AG08396 (cell line): ENCODE measurements around the gene UCN.
"Not testable (repeated sequence)": the region's sequence is repeated elsewhere in the genome, so short reads cannot be mapped to it uniquely, and the experiment has no call there.

ENCODE experiments used
- DNase-seq: peaks from one replicate; pipeline ENCODE4 v3.0.0; 2012; ENCODE audit warnings: low spot score, mixed read lengths

The UCN gene

DNA sequence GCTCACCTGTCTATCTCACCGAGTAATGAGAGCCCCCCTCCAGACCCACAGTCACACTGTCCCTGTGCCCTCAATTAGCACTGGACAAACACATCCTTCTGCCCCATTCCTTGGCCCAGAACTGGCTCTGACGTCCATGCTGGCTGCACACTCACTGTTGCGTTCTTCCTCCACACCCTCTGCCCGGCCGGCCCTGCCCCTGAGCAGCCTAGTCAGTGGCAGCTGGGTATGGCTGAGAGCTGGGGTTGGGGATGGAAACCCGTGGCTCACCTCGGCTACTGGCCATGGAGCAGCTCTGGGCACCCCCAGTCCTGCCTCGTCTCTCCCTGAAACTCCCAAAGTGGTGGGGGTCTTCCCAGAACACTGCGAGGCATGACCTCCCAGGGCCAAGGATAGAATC is 6.5 kb upstream of the UCN start:
- DNase-seq = no peak

DNA sequence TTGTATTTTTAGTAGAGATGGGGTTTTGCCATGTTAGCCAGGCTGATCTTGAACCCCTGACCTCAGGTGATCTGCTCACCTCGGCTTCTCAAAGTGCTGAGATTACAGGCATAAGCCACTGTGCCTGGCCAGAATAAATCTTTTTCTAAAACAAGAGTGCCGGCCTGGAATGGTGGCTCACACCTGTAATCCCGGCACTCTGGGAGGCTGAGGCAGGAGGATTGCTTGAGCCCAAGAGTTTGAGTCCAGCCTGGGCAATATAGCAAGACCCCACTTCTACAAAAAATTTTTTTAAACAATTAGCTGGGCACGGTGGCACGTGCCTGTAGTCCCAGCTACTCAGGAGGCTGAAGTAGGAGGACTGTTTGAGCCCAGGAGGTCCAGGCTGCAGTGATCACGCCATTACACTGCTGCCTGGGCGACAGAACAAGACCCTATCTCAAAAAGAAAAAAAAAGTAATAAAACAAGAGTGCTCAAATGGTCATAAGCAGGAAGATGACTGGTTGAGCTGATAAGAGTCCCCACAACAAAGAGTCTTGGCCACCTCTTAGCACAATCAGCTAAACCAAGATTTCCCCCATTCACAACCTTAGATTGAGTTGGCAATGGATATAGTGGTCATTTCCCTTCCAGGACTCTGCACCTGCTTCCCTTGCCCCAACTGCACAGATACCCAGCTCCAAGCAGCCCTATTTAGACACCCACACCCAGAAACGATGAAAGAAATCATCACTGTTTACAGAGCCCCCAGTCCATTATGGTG is 5.8 kb upstream of the UCN start:
- no peak for DNase-seq

DNA sequence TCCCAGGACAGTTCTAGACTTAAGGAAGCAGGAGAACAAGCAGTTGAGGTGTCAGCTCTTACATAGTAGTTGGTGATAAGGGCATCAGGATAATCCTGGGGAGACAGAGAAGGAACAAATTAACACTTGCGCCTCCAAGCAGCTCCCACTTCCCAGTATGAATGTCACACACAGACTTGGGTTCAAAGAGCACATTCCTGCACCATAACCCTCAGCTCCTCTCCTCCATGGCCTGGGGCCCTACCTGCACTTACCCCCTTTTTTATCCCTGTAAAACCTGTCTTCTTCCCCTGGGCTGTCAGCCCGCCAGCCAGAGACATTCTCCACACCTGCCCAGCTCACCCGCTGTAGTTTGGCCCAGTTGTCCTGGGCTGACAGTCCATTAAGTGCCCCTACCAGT is 3.9 kb upstream of the UCN start:
- DNase-seq = no peak

GRCh38 chr2:27309651-27310050 is 1.4 kb upstream of the UCN start:
- no peak for DNase-seq

- DNase-seq = peak; percentile 29
Measured at GRCh38 chr2:27307545-27308358, 493 bp downstream of the UCN start.

GRCh38 chr2:27307287-27307544 is 1.0 kb downstream of the UCN start:
- no peak for DNase-seq

GRCh38 chr2:27306573-27307286 is 1.5 kb downstream of the UCN start:
- peak; percentile 25 for DNase-seq

- no peak for DNase-seq
Measured at GRCh38 chr2:27306136-27306535, 2.1 kb downstream of the UCN start.

DNA sequence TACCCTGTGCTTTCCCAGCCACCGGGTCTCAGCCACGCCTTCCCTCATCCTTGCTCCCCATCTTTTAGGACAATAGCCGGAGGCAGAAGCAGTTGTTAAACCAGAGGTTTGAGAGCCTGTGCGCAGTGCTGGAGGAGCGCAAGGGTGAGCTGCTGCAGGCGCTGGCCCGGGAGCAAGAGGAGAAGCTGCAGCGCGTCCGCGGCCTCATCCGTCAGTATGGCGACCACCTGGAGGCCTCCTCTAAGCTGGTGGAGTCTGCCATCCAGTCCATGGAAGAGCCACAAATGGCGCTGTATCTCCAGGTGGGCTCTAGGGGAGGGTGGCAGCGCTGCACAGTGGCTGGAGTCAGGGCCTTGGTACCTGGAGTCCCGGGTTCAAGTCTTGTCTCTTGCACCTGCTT is 2.7 kb downstream of the UCN start:
- DNase-seq = no peak

GRCh38 chr2:27304488-27305240 is 3.6 kb downstream of the UCN start:
- no peak for DNase-seq

DNA sequence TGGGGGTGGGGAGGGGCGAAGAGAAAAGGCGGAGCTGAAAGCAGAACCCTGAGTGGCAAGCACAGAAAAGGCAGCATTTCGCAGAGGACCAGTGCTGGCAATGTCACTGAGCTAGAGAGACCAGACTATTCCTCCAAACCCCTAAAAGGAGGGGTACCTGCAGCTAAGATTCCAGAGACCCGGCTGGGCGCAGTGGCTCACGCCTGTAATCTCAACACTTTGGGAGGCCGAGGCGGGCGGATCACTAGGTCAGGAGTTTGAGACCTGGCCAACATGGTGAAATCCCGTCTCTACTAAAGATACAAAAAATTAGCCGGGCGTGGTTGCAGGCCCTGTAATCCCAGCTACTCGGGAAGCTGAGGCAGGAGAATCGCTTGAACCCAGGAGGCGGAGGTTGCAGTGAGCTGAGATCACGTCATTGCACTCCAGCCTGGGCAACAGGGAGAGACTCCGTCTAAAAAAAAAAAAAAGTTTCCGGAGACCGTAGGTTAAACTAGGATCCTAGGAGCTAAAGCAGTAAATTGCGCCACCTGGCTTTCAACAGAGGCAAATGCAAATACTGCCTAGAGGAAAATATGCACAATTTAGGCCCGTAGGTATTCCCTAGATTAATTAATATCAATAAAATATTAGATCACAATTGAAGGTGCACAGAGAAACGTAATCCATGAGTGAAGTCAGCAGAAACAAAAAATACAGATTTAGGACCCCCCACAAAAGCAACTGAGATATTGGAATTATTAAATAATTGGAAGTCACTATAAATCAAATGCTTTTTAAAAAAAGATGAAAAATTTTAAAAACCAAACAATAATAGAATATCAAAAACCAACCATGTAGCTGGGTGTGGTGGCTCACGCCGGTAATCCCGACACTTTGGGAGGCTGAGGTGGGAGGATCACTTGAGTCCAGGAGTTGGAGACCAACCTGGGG is 4.9 kb downstream of the UCN start:
- DNase-seq = peak; percentile 76

DNA sequence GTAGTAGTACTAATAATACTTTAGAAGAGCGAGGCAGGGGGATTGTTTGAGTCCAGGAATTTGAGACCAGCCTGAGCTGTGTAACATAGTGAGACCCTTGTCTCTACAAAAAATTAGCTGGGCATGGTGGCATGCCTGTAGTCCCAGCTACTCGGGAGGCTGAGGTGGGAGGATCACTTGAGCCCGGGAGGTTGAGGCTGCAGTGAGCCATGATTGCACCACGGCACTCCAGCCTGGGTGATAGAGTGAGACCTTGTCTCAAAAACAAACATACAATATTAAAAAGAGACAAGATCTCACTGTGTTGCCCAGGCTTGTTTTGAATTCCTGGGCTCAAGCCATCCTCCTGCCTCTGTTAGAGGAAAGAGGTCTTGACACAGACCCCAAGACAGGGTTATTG is 7.6 kb downstream of the UCN start:
- DNase-seq = not testable (repeated sequence)

GRCh38 chr2:27298391-27299080 is 9.7 kb downstream of the UCN start:
- DNase-seq = no peak

- DNase-seq = no peak
Measured at GRCh38 chr2:27297195-27297594, 11.1 kb downstream of the UCN start.

GRCh38 chr2:27296481-27296880 is 11.8 kb downstream of the UCN start:
- DNase-seq = no peak

- DNase-seq = no peak
Measured at GRCh38 chr2:27294928-27295327, 13.3 kb downstream of the UCN start.

DNA sequence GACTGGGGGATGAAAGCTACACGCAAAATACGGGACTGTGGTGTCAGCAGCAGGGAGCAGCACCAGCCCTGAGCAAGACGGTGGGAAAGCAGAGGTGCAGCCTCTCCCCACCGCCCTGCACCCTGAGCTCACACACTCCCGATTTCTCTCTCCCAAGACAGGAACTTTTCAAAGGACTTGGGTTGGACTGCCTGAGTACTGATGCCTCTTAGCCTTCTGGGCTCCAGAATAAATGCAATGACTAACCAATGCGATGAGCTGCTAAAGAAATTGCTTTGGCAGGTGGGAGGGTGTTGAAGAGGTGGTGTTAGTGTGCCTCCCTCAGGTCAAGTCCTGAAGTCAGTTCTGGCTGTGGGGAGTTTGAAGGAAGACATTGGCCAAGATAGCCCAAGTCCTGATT is 16.4 kb downstream of the UCN start:
- no peak for DNase-seq

DNA sequence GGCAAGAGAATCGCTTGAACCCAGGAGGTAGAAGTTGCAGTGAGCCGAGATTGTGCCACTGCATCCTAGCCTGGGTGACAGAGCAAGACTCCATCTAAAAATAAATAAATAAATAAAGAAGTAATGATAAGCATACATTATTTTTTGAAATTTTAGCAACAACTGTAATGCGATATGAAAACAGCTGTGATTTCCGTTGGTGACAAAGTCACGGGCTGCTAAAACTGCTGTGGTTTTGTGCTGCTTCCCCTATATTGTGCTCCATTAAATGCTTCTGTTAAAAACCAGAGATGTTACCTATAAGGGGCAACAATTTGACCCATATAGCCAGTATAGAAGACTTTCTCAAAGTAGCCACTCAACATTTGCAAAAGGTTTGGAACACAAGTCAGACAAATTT is 17.7 kb downstream of the UCN start:
- DNase-seq = no peak

- no peak for DNase-seq
Measured at GRCh38 chr2:27288610-27289009, 19.6 kb downstream of the UCN start.

- no peak for DNase-seq
Measured at GRCh38 chr2:27285481-27285880, 22.8 kb downstream of the UCN start.

- no peak for DNase-seq
Measured at GRCh38 chr2:27284996-27285395, 23.2 kb downstream of the UCN start.
